GM18526 (cell line): ENCODE data around the gene BMP8B.

Source experiments
- POLR2A ChIP-seq: IDR thresholded peaks from 3 replicates; pipeline ENCODE4 v1.6.1; 2011; ENCODE audit not compliant: insufficient read length; ENCODE audit errors: extremely low read depth

BMP8B gene

DNA sequence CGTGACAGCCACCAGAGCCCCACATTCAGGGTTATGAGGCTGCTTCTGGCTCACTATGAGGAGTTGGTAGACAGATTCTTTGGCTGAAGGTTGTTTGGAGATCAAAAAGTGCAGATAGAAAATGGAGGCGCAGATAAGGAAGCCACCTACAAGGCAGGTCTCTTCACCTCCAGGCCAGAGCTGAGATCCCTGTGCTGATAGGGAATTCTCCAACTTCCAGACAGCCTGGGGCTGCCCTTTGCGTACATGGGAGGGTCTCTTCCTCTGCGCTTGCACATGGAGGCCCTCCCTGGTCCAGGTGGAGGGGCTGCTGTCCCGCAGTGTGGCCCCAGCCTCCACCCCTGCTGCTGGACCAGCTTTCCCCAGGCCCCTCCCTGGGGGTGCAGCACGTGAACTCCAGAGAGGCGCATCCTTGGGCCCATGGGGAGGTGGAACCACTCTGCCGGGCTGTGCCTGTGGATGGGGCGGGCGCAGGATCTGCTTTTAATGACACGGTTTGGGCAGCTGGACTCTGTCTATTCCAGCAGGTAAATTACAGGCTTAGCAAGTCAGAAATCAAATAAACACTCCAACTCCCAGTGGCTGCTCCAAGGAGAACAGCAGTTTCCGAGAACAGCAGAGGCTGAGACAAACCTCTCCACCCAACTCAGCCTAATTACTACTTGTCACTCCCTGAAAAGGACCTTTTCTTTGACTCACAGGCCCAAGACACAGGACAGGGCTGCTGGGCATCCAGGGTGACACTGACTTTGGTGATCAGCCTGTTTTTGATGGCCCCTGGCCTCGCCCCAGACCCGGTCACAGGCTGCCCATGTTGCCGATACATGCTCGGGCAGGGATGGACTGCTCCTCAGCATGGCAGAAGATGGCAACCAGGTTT lies 29.9 kb downstream of the BMP8B start:
- no peak for TF ChIP-seq POLR2A

DNA sequence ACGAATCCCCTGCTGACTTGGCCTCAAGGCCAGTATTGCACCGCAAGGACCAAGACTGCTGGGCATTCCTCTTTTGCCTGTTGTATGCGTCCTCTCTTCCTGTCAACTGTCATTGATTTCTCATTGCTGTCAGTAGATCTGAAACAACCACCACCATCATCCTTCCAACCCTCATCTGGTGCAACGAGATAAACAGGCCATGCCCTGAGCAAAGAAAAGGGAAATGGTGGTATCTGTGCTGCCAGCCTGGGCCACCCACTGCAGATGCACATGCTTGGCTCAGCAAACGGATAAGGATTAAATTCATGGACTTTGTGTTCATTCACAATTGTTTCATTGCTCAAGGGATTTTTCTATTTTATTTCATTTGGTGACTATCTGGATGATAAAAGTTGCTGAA lies 31.2 kb downstream of the BMP8B start:
- no peak for TF ChIP-seq POLR2A

- no peak for TF ChIP-seq POLR2A
Measured at GRCh38 chr1:39755965-39756659, 32.6 kb downstream of the BMP8B start.

DNA sequence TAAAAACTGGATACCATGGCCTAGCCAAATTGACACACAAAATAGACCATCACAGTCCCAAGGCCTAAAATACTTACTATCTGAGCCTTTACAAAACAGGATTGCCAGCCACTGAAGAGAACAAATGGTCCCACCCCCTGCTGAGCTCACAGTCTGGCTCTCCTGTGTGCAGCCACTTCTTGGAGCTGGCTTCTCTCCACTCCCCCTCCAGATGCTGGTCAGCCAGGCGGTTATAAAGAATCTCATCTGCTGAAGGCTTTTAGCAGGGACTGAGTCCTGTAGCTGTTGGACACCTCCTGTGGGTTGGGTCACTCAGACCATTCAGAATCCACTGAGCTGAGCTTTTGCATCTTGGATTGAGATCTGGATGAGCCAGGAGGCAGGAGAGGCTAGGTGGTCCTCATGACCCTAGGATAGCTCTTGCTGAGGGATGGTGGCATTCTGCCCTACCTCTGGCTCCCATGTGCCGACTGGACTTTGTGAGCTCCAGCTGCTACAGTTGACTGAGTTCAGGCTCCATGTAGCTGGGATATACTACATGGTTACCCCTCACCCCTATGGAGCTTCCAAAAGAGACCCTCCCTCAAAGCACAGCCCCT lies 33.7 kb downstream of the BMP8B start:
- no peak for TF ChIP-seq POLR2A

DNA sequence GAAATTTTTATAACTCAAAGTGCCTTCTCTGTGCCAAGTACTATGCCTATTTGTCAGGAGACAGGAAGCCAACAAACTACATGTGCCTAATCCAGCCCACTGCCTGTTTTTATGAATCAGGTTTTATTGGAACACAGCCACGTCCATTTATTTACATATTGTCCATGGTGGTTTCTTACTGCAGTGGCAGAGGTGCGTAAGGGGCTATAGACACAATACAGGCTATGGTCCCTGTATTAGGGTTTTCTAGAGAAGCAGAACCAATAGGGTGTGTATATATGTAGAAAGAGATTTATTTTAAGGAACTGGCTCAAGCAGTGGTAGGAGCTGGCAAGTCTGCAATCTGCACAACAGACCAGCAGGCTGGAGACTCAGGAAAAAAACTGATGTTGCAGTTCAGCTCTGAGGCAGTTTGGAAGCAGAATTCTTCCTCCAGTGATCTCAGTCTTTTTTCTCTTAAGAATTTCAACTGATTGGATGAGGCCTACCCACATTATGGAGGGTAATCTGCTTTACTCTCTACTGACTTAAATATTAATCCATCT lies 34.6 kb downstream of the BMP8B start:
- no peak for TF ChIP-seq POLR2A

DNA sequence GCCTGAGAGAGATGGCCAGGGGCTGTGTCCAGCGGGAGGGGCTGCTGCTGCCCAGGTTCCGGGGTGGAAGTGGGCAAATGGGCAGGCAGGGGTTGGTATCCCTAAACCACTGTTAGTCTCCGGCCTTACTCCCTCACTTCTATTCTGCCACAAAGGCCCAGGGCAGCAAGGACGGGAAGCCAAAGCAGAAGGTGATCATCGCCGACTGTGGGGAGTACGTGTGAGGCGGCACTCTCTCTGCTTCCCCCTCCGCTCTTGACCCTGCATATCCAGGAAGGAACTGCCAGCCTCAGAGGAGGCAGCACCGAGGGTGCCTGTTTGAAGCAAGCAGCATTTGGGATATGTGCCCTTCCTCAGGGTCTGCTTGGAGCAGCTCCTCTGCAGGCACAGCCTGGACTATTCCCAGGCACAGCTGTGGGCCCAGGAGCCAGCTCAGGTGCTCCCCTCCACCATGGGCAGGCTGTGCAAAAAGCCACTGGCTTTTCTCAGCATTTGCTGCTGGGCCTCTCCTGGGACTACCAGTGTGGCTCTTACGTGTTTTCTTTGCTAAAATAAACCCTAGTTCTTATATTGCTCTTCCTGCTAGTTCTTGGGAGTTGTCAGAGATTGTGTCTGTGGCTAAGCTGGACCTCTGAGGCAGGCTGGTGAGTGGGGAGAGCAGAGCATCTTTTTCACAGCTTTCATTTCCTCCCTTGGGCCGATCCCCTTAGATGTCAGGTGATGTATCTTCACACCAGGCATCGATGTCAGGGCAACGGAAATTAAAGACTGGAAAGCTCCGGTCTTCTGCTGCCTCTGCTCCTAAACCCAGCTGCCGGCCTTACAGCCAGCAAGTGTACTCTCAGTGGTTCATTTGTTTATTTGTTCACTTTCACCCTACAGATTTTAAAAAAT lies 35.3 kb downstream of the BMP8B start:
- no peak for TF ChIP-seq POLR2A

GRCh38 chr1:39752703-39753102 lies 36.0 kb downstream of the BMP8B start:
- TF ChIP-seq POLR2A, result no peak

GRCh38 chr1:39751595-39751994 lies 37.1 kb downstream of the BMP8B start:
- TF ChIP-seq POLR2A, result no peak

DNA sequence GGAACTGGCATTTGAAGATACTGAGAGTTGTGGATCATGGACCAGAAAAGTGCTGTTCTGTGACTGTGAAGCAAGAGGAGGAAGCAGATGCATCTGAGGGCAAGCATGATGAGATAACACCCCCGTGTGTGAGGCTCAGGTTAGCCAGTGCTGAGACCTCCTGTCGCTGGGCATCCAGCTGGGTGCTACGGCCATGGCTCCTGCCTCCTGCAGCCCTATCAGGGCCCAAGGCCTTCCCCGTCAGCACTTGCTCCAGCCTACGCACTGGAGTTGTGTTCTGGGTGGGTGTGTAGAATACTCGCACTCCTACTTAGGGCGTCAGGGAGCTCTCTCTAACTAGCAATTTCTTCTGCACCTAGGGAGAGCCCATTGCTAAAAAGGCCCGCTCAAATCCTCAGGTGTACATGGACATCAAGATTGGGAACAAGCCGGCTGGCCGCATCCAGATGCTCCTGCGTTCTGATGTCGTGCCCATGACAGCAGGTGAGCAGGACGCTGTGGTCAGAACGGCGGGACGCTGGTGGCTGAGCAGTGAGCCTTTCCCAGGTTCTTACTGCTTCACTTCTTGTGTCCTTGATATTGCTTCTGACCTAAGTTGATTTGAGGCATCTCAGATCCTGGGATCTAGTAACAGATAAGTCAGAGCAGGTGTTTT lies 43.5 kb downstream of the BMP8B start:
- TF ChIP-seq POLR2A, result no peak

- TF ChIP-seq POLR2A, result peak; percentile 89
Measured at GRCh38 chr1:39738622-39739366, 49.9 kb downstream of the BMP8B start, which contains the start of gene PPIE. Gene PPIE, plus strand, starts transcription at chr1:39738882. Its CDS starts 19 bp downstream, at chr1:39738901.

GRCh38 chr1:39737546-39738169 lies 51.0 kb downstream of the BMP8B start:
- no peak for TF ChIP-seq POLR2A

GRCh38 chr1:39735731-39736130 lies 52.9 kb downstream of the BMP8B start:
- TF ChIP-seq POLR2A, result no peak

DNA sequence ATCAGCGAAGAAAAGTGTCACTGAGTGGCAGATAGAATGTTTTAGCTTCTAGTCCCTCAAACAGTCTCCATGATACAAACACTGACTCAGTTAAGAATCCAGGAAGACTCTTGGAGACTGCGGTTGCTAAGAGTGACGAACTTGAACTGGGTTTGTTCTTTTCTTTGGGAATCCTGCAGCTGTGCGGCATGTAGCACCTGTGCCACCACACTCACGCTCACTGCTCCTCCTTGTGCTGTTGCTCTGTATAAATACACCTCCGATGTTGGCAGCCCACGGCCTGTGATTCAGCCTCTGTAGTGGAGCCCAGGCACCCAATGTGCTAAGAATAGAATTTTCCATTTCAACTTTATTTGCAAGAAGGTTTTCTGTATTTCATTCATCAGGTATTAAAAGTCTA lies 55.5 kb downstream of the BMP8B start:
- TF ChIP-seq POLR2A, result no peak

GRCh38 chr1:39732730-39733129 lies 55.9 kb downstream of the BMP8B start:
- no peak for TF ChIP-seq POLR2A
